Measurements from ENCODE around the gene CLIC3. TPM values are rescaled to one million over a fixed set of nuclear protein-coding genes. Genes with fewer than 3 reads are reported as not detected.

CLIC3 gene
- total RNA-seq, 1 experiment from 2014 or later = 6.2 TPM

GRCh38 chr9:137018761-137019559 lies 22.6 kb upstream of the CLIC3 start:
- TF ChIP-seq TCF7L2 (IDR thresholded peaks at IDR 0.05; ENCODE audit: low read depth, low read length) = no peak
- no peaks in the 10 kb centered on the region for H3K27me3 ChIP-seq (ENCODE audit: control insufficient read depth, insufficient read depth, low read length)
- H3K9me3 ChIP-seq (ENCODE audit: control insufficient read depth, insufficient read depth, low read depth, low read length) = no peaks in the 10 kb centered on the region
- CTCF ChIA-PET = no interaction called here
- in situ Hi-C loops (cut with HindIII; ENCODE audit: low pct_unique_long_range_greater_than_20kb, low sequenced_read_pairs) (no loop called here), intact Hi-C loops (cut with micrococcal nuclease; ENCODE audit: unreplicated experiment) (no loop called here)
- no peak overlapping the region for H3K4me3 ChIP-seq (ENCODE audit: low read depth in 2 of 2, low read length in 2 of 2)
- ATAC-seq (no peak), DNase-seq (ENCODE audit: low read depth, low spot score) (no peak)
- H3K4me1 ChIP-seq (ENCODE audit: control insufficient read depth, insufficient read depth, low read length) = peaks cover 6% of the 10 kb centered on the region
- H3K27ac ChIP-seq (ENCODE audit: low read length) = no peak overlapping the region
- no peaks in the 10 kb centered on the region for H3K36me3 ChIP-seq (ENCODE audit: control insufficient read depth, insufficient read depth, low read length)
- BruUV-seq (replicated peaks) = no TSS peak
- POLR2A ChIA-PET = interaction anchor here (0.7 kb wide), 1 partner anchor 37 kb away, joined by 8 read pairs; no protein-coding TSS in a partner anchor

- in situ Hi-C loops (cut with HindIII; ENCODE audit: low pct_unique_long_range_greater_than_20kb, low sequenced_read_pairs) (no loop called here), intact Hi-C loops (cut with micrococcal nuclease; ENCODE audit: unreplicated experiment) (no loop called here)
- ChIA-PET CTCF (no interaction called here), POLR2A (no interaction called here)
- Histone ChIP-seq H3K27ac (ENCODE audit: low read length) (no peak overlapping the region), H3K36me3 (ENCODE audit: control insufficient read depth, insufficient read depth, low read length) (no peaks in the 10 kb centered on the region), H3K27me3 (ENCODE audit: control insufficient read depth, insufficient read depth, low read length) (no peaks in the 10 kb centered on the region), H3K9me3 (ENCODE audit: control insufficient read depth, insufficient read depth, low read depth, low read length) (no peaks in the 10 kb centered on the region), H3K4me3 (ENCODE audit: low read depth in 2 of 2, low read length in 2 of 2) (no peak overlapping the region), H3K4me1 (ENCODE audit: control insufficient read depth, insufficient read depth, low read length) (no peaks in the 10 kb centered on the region; the same call in 1 of the 2 replicates)
- ATAC-seq (no peak), DNase-seq (ENCODE audit: low read depth, low spot score) (no peak)
- no TSS peak for BruUV-seq (replicated peaks)
- TF ChIP-seq CTCF (IDR thresholded peaks at IDR 0.05) (no peak), REST (IDR thresholded peaks at IDR 0.05; ENCODE audit: insufficient read depth in 1 of 2, low read depth in 2 of 2, low read length in 1 of 2) (no peak), POLR2AphosphoS5 (IDR thresholded peaks at IDR 0.05; ENCODE audit: low read depth, low read length) (no peak), SIN3A (IDR thresholded peaks at IDR 0.05; ENCODE audit: borderline replicate concordance, insufficient read depth, low read depth, low read length) (no peak), TCF7L2 (IDR thresholded peaks at IDR 0.05; ENCODE audit: low read depth, low read length) (no peak)
Observed at GRCh38 chr9:137017791-137018497, 21.6 kb upstream of the CLIC3 start.

GRCh38 chr9:137017071-137017470 lies 20.7 kb upstream of the CLIC3 start:
- no peaks in the 10 kb centered on the region for H3K9me3 ChIP-seq (ENCODE audit: control insufficient read depth, insufficient read depth, low read depth, low read length)
- no peak overlapping the region for H3K4me3 ChIP-seq (ENCODE audit: low read depth in 2 of 2, low read length in 2 of 2)
- no peak for ATAC-seq
- intact Hi-C loops (cut with micrococcal nuclease; ENCODE audit: unreplicated experiment) = no loop called here
- CTCF ChIA-PET = no interaction called here
- no peak for TF ChIP-seq CTCF (IDR thresholded peaks at IDR 0.05)
- TF ChIP-seq REST (IDR thresholded peaks at IDR 0.05; ENCODE audit: insufficient read depth in 1 of 2, low read depth in 2 of 2, low read length in 1 of 2) = no peak
- TF ChIP-seq TCF7L2 (IDR thresholded peaks at IDR 0.05; ENCODE audit: low read depth, low read length) = no peak
- TF ChIP-seq POLR2AphosphoS5 (IDR thresholded peaks at IDR 0.05; ENCODE audit: low read depth, low read length) = no peak
- TF ChIP-seq SIN3A (IDR thresholded peaks at IDR 0.05; ENCODE audit: borderline replicate concordance, insufficient read depth, low read depth, low read length) = no peak
- no peak for DNase-seq (ENCODE audit: low read depth, low spot score)
- H3K27me3 ChIP-seq (ENCODE audit: control insufficient read depth, insufficient read depth, low read length) = no peaks in the 10 kb centered on the region
- BruUV-seq (replicated peaks) = no TSS peak
- POLR2A ChIA-PET = no interaction called here
- H3K27ac ChIP-seq (ENCODE audit: low read length) = no peak overlapping the region
- in situ Hi-C loops (cut with HindIII; ENCODE audit: low pct_unique_long_range_greater_than_20kb, low sequenced_read_pairs) = no loop called here
- no peaks in the 10 kb centered on the region for H3K4me1 ChIP-seq (ENCODE audit: control insufficient read depth, insufficient read depth, low read length)
- no peaks in the 10 kb centered on the region for H3K36me3 ChIP-seq (ENCODE audit: control insufficient read depth, insufficient read depth, low read length)
